A673 (cell line): ENCODE measurements around the gene ZNF555. TPM values are rescaled to one million over a fixed set of nuclear protein-coding genes. Genes with fewer than 3 reads are reported as not detected.

ENCODE experiments used
- BruUV-seq: library from RNA; stranded (reverse); fragments of 400-500 nt; replicated peaks from 2 replicates; lab custom pipeline; 2021; lab: Mats Ljungman, UMichigan
- CTCF ChIA-PET: fragments of 300-600 bp; sonication (Branson Sonifier 250); formaldehyde crosslinking; loops from one replicate; lab custom pipeline; 2022; ENCODE audit warnings: antibody characterized with exemption; lab: Charles Lee
- POLR2A ChIA-PET: fragments of 300-600 bp; sonication (Branson Sonifier 250); formaldehyde crosslinking; loops from one replicate; lab custom pipeline; 2022; ENCODE audit warnings: antibody characterized with exemption; ENCODE audit not compliant: low non-redundant PET; lab: Charles Lee
- DNase-seq: peaks from one replicate; pipeline ENCODE4 v3.0.0-alpha.2; 2015; ENCODE audit warnings: low spot score
- H3K27ac ChIP-seq: fragments of 200-600 bp; sonication (generic); 2 replicates; pipeline ENCODE4 v1.5.1; 2016; ENCODE audit warnings: mixed run types, low read depth, mild to moderate bottlenecking, mixed read lengths, antibody characterized with exemption, low read length; ENCODE audit not compliant: poor library complexity, severe bottlenecking
- H3K27me3 ChIP-seq: fragments of 200-600 bp; sonication (generic); replicated peaks from 2 replicates; pipeline ENCODE4 v1.6.1; 2017; ENCODE audit warnings: mixed run types, low read depth, mild to moderate bottlenecking, mixed read lengths, antibody characterized with exemption, low read length; ENCODE audit not compliant: insufficient read depth, poor library complexity
- H3K36me3 ChIP-seq: fragments of 200-600 bp; sonication (generic); 2 replicates; pipeline ENCODE4 v1.6.1; 2016; ENCODE audit warnings: mixed run types, mild to moderate bottlenecking, mixed read lengths, antibody characterized with exemption, low read length; ENCODE audit not compliant: insufficient read depth, poor library complexity, severe bottlenecking
- H3K4me1 ChIP-seq: fragments of 200-600 bp; sonication (generic); 2 replicates; pipeline ENCODE4 v1.6.1; 2017; ENCODE audit warnings: mixed run types, mild to moderate bottlenecking, mixed read lengths, antibody characterized with exemption, low read length; ENCODE audit not compliant: insufficient read depth, poor library complexity, severe bottlenecking
- H3K4me3 ChIP-seq: fragments of 200-600 bp; sonication (generic); 2 replicates; pipeline ENCODE4 v1.5.1; 2016; ENCODE audit warnings: low read depth, mixed run types, mild to moderate bottlenecking, mixed read lengths, low read length; ENCODE audit not compliant: poor library complexity, severe bottlenecking
- H3K9me3 ChIP-seq: fragments of 200-600 bp; sonication (generic); 2 replicates; pipeline ENCODE4 v1.6.1; 2016; ENCODE audit warnings: mixed run types, low read depth, mild to moderate bottlenecking, mixed read lengths, antibody characterized with exemption, low read length; ENCODE audit not compliant: poor library complexity, severe bottlenecking
- EZH2 ChIP-seq: fragments of 200-600 bp; sonication (generic); IDR thresholded peaks from 2 replicates; pipeline ENCODE4 v1.6.1; 2017; ENCODE audit warnings: borderline replicate concordance, low read depth, mild to moderate bottlenecking, mixed read lengths, antibody characterized with exemption, low read length; ENCODE audit not compliant: poor library complexity, severe bottlenecking
- intact Hi-C: fragments of 100-400 bp; cut with micrococcal nuclease; formaldehyde crosslinking; loops from one replicate; pipeline ENCODE4 v1.10.0; 2022; ENCODE audit not compliant: unreplicated experiment
- total RNA-seq: library from RNA; stranded (reverse); gene quantifications from 2 replicates; pipeline ENCODE4 v1.2.3, GENCODE V29; 2021
- TF ChIP-seq, protein P1 (sequence below): fragments of 300-800, 200-600 bp; sonication (generic); conservative IDR thresholded peaks from 2 replicates; pipeline ENCODE4 v1.5.1; 2017; ENCODE audit warnings: low read depth, mild to moderate bottlenecking, antibody characterized with exemption, low read length, moderate library complexity, mixed read lengths

ZNF555 gene
- total RNA-seq, 1 experiment from 2014 or later = 4.8 TPM

GRCh38 chr19:2812414-2813234 is 28.7 kb upstream of the ZNF555 start:
- no peaks in the 10 kb centered on the region for H3K9me3 ChIP-seq
- intact Hi-C loops = no loop called here
- BruUV-seq = no TSS peak
- no peaks in the 10 kb centered on the region for H3K4me1 ChIP-seq
- H3K36me3 ChIP-seq = peaks cover 29% of the 10 kb centered on the region
- no peaks in the 10 kb centered on the region for H3K27me3 ChIP-seq
- no peak overlapping the region for H3K4me3 ChIP-seq
- TF ChIP-seq, protein P1, sequence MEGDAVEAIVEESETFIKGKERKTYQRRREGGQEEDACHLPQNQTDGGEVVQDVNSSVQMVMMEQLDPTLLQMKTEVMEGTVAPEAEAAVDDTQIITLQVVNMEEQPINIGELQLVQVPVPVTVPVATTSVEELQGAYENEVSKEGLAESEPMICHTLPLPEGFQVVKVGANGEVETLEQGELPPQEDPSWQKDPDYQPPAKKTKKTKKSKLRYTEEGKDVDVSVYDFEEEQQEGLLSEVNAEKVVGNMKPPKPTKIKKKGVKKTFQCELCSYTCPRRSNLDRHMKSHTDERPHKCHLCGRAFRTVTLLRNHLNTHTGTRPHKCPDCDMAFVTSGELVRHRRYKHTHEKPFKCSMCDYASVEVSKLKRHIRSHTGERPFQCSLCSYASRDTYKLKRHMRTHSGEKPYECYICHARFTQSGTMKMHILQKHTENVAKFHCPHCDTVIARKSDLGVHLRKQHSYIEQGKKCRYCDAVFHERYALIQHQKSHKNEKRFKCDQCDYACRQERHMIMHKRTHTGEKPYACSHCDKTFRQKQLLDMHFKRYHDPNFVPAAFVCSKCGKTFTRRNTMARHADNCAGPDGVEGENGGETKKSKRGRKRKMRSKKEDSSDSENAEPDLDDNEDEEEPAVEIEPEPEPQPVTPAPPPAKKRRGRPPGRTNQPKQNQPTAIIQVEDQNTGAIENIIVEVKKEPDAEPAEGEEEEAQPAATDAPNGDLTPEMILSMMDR = no peak
- TF ChIP-seq EZH2 = no peak
- ChIA-PET CTCF (no interaction called here), POLR2A (no interaction called here)
- H3K27ac ChIP-seq = no peak overlapping the region
- no peak for DNase-seq

GRCh38 chr19:2813235-2814160 is 27.8 kb upstream of the ZNF555 start:
- Histone ChIP-seq H3K27me3 (no peaks in the 10 kb centered on the region), H3K9me3 (no peaks in the 10 kb centered on the region), H3K4me1 (no peaks in the 10 kb centered on the region), H3K27ac (no peak overlapping the region), H3K36me3 (peaks cover 25% of the 10 kb centered on the region), H3K4me3 (no peak overlapping the region)
- CTCF ChIA-PET = no interaction called here
- BruUV-seq = no TSS peak
- no peak for TF ChIP-seq EZH2
- TF ChIP-seq, protein P1 = no peak
- intact Hi-C loops = no loop called here
- POLR2A ChIA-PET = no interaction called here
- no peak for DNase-seq

- BruUV-seq = no TSS peak
- CTCF ChIA-PET = no interaction called here
- POLR2A ChIA-PET = no interaction called here
- Histone ChIP-seq H3K36me3 (peaks cover 18% of the 10 kb centered on the region), H3K27ac (no peak overlapping the region), H3K9me3 (no peaks in the 10 kb centered on the region), H3K27me3 (no peaks in the 10 kb centered on the region), H3K4me1 (no peaks in the 10 kb centered on the region), H3K4me3 (no peak overlapping the region)
- no peak for DNase-seq
- TF ChIP-seq, protein P1 = no peak
- TF ChIP-seq EZH2 = no peak
- intact Hi-C loops = no loop called here
Measured at GRCh38 chr19:2814426-2814825, 26.8 kb upstream of the ZNF555 start.
